GM12892 (cell line): ENCODE data around the gene SEPTIN14.

Source experiments
- POLR2A ChIP-seq: IDR thresholded peaks from 2 replicates; pipeline ENCODE4 v1.6.1; 2011; ENCODE audit warnings: low read depth, low read length, control low read depth
- POLR2AphosphoS5 ChIP-seq: IDR thresholded peaks from 2 replicates; pipeline ENCODE4 v1.6.1; 2011; ENCODE audit warnings: low read depth, low read length, control low read depth
- TAF1 ChIP-seq: IDR thresholded peaks from 2 replicates; pipeline ENCODE4 v1.6.1; 2011; ENCODE audit warnings: low read depth, mild to moderate bottlenecking, control low read depth, low read length, borderline replicate concordance

DNA sequence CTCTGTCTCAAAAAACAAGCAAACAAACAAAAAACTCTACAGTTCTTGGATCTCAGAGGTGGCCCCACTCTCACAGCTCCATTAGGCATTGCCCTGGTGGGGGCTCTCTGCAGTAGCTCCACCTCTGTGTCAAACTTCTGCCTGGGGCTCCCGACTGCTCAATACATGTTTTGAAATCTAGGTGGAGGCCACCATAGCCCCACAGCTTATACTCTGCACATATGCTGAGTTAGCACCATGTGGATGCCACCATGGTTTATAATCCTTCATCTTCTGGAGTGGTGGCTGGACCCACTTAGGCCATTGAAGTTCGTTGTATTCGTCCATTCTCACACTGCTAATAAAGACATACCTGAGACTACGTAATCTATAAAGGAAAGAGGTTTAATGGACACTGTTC, 78.4 kb downstream of the SEPTIN14 start:
- TF ChIP-seq POLR2AphosphoS5 (no peak), POLR2A (no peak), TAF1 (no peak)
